Neural cell (in vitro differentiated cells): ENCODE measurements around the gene NOC2L. TPM values are rescaled to one million over a fixed set of nuclear protein-coding genes. Genes with fewer than 3 reads are reported as not detected.

Experiments
- H2AFZ ChIP-seq: fragments of 200-600, 300-800 bp; sonication (generic), shearing (Covaris generic); 2 replicates; pipeline ENCODE4 v1.6.0; 2014; ENCODE audit warnings: low read depth, mild to moderate bottlenecking, antibody characterized with exemption, low read length, moderate library complexity
- H3F3A ChIP-seq: fragments of 200-600 bp; shearing (Covaris generic); 2 replicates; pipeline ENCODE4 v1.6.1; 2016; ENCODE audit warnings: mild to moderate bottlenecking, moderate library complexity, mixed read lengths, antibody characterized with exemption, low read length; ENCODE audit not compliant: insufficient read depth, poor library complexity, severe bottlenecking
- H3K27ac ChIP-seq: fragments of 200-600, 300-800 bp; sonication (generic), shearing (Covaris generic); 2 replicates; pipeline ENCODE4 v1.5.1; 2014; ENCODE audit warnings: mild to moderate bottlenecking, low read length, moderate library complexity
- H3K27me3 ChIP-seq: fragments of 300-800, 200-600 bp; sonication (generic), shearing (Covaris generic); 2 replicates; pipeline ENCODE4 v1.6.0; 2014; ENCODE audit warnings: mild to moderate bottlenecking, low read depth, low read length, moderate library complexity; ENCODE audit not compliant: insufficient read depth
- H3K36me3 ChIP-seq: fragments of 300-800, 200-600 bp; sonication (generic), shearing (Covaris generic); 2 replicates; pipeline ENCODE4 v1.5.1; 2014; ENCODE audit warnings: mild to moderate bottlenecking, antibody characterized with exemption, low read length, moderate library complexity; ENCODE audit not compliant: insufficient read depth
- H3K4me2 ChIP-seq: fragments of 300-800, 200-600 bp; sonication (generic), shearing (Covaris generic); 2 replicates; pipeline ENCODE4 v1.6.0; 2014; ENCODE audit warnings: mild to moderate bottlenecking, low read length
- H3K4me3 ChIP-seq: fragments of 300-800, 200-600 bp; sonication (generic), shearing (Covaris generic); 2 replicates; pipeline ENCODE4 v1.5.1; 2014; ENCODE audit warnings: mild to moderate bottlenecking, low read length, moderate library complexity
- H3K79me2 ChIP-seq: fragments of 200-600 bp; shearing (Covaris generic); replicated peaks from 2 replicates; pipeline ENCODE4 v1.6.0; 2014; ENCODE audit warnings: mild to moderate bottlenecking, low read length, moderate library complexity; ENCODE audit not compliant: insufficient read depth
- H3K9ac ChIP-seq: fragments of 300-800, 200-600 bp; sonication (generic), shearing (Covaris generic); 2 replicates; pipeline ENCODE4 v1.6.1; 2016; ENCODE audit warnings: mild to moderate bottlenecking, low read length, mixed read lengths
- H3K9me2 ChIP-seq: fragments of 200-600 bp; shearing (Covaris generic); 2 replicates; pipeline ENCODE4 v1.6.1; 2016; ENCODE audit warnings: mild to moderate bottlenecking, low read length, mixed read lengths; ENCODE audit not compliant: insufficient read depth
- H3K9me3 ChIP-seq: fragments of 200-600, 300-800 bp; sonication (generic), shearing (Covaris generic); 2 replicates; pipeline ENCODE4 v1.6.1; 2016; ENCODE audit warnings: mild to moderate bottlenecking, mixed run types, low read length, moderate library complexity, mixed read lengths
- H4K20me1 ChIP-seq: fragments of 200-600 bp; shearing (Covaris generic); 2 replicates; pipeline ENCODE4 v1.6.1; 2016; ENCODE audit warnings: mild to moderate bottlenecking, mixed run types; ENCODE audit not compliant: insufficient read depth
- CTCF ChIP-seq: fragments of 450-650 bp; IDR thresholded peaks from 2 replicates; pipeline ENCODE4 v1.5.1; 2014; ENCODE audit warnings: antibody characterized with exemption, mild to moderate bottlenecking, moderate library complexity; ENCODE audit not compliant: poor library complexity, severe bottlenecking
- EP300 ChIP-seq: fragments of 450-650 bp; conservative IDR thresholded peaks from 2 replicates; pipeline ENCODE4 v1.6.1; 2014; ENCODE audit warnings: antibody characterized with exemption, mild to moderate bottlenecking, moderate library complexity; ENCODE audit not compliant: poor library complexity, severe bottlenecking
- EZH2 ChIP-seq: fragments of 200-600, 300-800 bp; shearing (Covaris generic), sonication (generic); IDR thresholded peaks from 2 replicates; pipeline ENCODE4 v1.6.1; 2014; ENCODE audit warnings: antibody characterized with exemption, low read length, borderline replicate concordance, mild to moderate bottlenecking; ENCODE audit not compliant: insufficient read depth, poor library complexity, severe bottlenecking
- MXI1 ChIP-seq: fragments of 450-650 bp; conservative IDR thresholded peaks from 2 replicates; pipeline ENCODE4 v1.6.1; 2014; ENCODE audit warnings: antibody characterized with exemption, mild to moderate bottlenecking; ENCODE audit not compliant: poor library complexity, severe bottlenecking
- POLR2AphosphoS5 ChIP-seq: IDR thresholded peaks from 2 replicates; pipeline ENCODE4 v1.6.1; 2012
- RAD21 ChIP-seq: fragments of 450-650 bp; conservative IDR thresholded peaks from 2 replicates; pipeline ENCODE4 v1.6.1; 2014; ENCODE audit warnings: antibody characterized with exemption, mild to moderate bottlenecking, moderate library complexity
- REST ChIP-seq: IDR thresholded peaks from 2 replicates; pipeline ENCODE4 v1.6.1; 2012; ENCODE audit warnings: borderline replicate concordance
- SMC3 ChIP-seq: fragments of 450-650 bp; conservative IDR thresholded peaks from 2 replicates; pipeline ENCODE4 v1.6.1; 2014; ENCODE audit warnings: antibody characterized with exemption, mild to moderate bottlenecking, moderate library complexity; ENCODE audit not compliant: poor library complexity
- TAF1 ChIP-seq: IDR thresholded peaks from 2 replicates; pipeline ENCODE4 v1.6.1; 2012; ENCODE audit warnings: low read depth
- polyA plus RNA-seq: library from polyadenylated mRNA; depleted of rRNA; stranded (reverse); fragments of >200 nt; gene quantifications from 2 replicates; pipeline ENCODE4 v1.2.3, GENCODE V29; 2014

Gene NOC2L
- polyA plus RNA-seq, 1 donor from 2014 or later: 77.2 TPM

DNA sequence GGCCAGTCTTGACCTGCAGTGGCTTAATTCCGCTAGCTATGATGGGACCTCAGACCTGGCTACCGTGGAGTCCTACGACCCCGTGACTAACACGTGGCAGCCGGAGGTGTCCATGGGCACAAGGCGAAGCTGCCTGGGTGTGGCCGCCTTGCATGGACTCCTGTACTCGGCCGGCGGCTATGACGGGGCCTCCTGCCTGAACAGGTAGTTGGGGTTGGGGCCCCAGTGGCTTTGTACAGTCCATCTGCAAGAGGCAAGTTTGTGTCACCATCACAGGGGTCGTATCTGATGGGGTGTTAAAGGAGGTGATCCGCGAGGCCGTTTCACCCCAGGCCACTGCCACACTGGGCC, 4.2 kb upstream of the NOC2L start:
- Histone ChIP-seq H3K36me3 (no peaks in the 10 kb centered on the region), H3K79me2 (peaks cover 7% of the 10 kb centered on the region), H3K27me3 (peaks cover 29% of the 10 kb centered on the region), H3K9me2 (no peaks in the 10 kb centered on the region), H3F3A (no peaks in the 10 kb centered on the region), H2AFZ (no peak overlapping the region), H3K9me3 (no peaks in the 10 kb centered on the region), H3K27ac (no peak overlapping the region), H3K4me3 (no peak overlapping the region), H4K20me1 (no peaks in the 10 kb centered on the region), H3K4me2 (no peak overlapping the region), H3K9ac (no peak overlapping the region)
- no peak for TF ChIP-seq EZH2
- no peak for TF ChIP-seq CTCF
- TF ChIP-seq TAF1: no peak
- no peak for TF ChIP-seq MXI1
- no peak for TF ChIP-seq SMC3
- no peak for TF ChIP-seq POLR2AphosphoS5
- no peak for TF ChIP-seq EP300
- no peak for TF ChIP-seq RAD21
- no peak for TF ChIP-seq REST

DNA sequence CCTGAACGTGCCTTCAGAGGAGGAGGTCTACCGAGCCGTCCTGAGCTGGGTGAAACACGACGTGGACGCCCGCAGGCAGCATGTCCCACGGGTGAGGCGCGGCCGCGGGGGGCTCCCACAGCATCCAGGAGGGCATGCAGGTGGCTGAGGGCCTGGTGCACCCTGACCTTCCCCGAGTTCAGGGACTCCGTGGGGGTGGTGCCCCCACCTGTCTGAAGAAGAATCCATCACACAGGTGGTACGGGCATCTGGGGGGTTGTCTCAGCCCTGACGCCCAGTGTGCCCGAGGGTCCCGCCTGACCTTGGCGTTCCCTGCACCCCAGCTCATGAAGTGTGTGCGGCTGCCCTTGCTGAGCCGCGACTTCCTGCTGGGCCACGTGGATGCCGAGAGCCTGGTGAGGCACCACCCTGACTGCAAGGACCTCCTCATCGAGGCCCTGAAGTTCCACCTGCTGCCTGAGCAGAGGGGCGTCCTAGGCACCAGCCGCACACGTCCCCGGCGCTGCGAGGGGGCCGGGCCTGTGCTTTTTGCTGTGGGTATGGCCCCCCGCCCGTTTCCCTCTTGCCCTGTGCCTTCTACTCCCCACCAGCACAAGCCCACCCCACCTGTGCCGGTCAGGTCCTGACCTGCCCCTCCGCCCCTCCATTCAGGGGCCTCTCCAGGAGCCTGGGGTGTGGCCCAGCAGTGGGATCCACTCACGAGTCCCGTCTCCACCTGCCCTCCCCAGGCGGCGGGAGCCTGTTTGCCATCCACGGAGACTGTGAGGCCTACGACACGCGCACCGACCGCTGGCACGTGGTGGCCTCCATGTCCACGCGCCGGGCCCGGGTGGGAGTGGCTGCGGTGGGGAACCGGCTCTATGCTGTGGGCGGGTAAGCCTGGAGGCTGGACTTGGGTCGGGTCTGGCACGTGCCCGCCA, 3.6 kb upstream of the NOC2L start:
- Histone ChIP-seq H3K27me3 (peaks cover 23% of the 10 kb centered on the region), H3K9me2 (no peaks in the 10 kb centered on the region), H3K4me2 (no peak overlapping the region), H2AFZ (no peak overlapping the region), H3K36me3 (no peaks in the 10 kb centered on the region), H3K27ac (no peak overlapping the region), H3F3A (no peaks in the 10 kb centered on the region), H4K20me1 (no peaks in the 10 kb centered on the region), H3K9me3 (no peaks in the 10 kb centered on the region), H3K79me2 (peaks cover 7% of the 10 kb centered on the region), H3K4me3 (no peak overlapping the region), H3K9ac (no peak overlapping the region)
- TF ChIP-seq RAD21 (no peak), EZH2 (no peak), EP300 (no peak), CTCF (no peak), TAF1 (no peak), REST (no peak), POLR2AphosphoS5 (no peak), SMC3 (no peak), MXI1 (no peak)
